Measurements from ENCODE around the gene TRPC4AP. TPM values are rescaled to one million over a fixed set of nuclear protein-coding genes. Genes with fewer than 3 reads are reported as not detected.

TRPC4AP gene
- total RNA-seq, 4 donors from 2014 or later, result 57.3 to 85.3 (median 70.1) TPM

DNA sequence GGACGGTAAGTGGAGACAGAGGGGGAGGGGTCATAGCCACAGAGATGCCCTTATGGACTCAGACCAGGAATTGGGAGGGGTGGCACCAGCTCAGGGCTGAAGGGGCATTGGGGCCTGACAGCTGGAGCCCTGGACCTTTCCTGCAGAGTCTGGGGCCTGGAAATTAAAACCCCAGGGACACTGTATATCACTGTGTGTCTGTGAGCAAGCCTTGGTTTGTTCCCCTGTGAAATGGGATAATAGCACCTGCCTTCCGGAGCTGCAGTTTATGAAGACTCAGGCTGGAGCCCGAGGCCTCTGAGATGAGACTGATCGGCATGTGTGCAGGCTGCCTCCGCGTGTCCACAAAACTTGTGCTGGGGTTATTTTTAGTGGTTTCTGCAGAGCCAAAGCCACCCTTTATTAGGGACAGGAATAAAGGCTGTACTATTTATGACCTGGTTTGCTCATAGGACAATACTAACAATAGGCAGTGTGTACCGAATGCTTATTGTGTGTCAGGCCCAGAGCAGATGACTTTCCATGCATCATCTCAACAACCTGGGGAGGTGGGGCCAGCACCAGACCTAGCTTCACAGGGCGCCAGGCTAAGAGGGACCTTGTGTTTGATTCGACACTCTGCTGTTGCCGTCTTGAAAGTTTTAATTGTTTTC is 114.4 kb downstream of the TRPC4AP start:
- Histone ChIP-seq H3K36me3 (no peaks in the 10 kb centered on the region), H3K4me1 (peaks cover 0 to 11% (median 6%) of the 10 kb centered on the region in 4 donors), H3K27me3 (peaks cover 4% of the 10 kb centered on the region), H3K9me3 (no peaks in the 10 kb centered on the region), H3K4me3 (no peak overlapping the region), H3K27ac (no peak overlapping the region)
- TF ChIP-seq EP300 (IDR thresholded peaks at IDR 0.05; ENCODE audit: low read depth), result no peak
- no peak for TF ChIP-seq POLR2A (IDR thresholded peaks at IDR 0.05)
- TF ChIP-seq POLR2AphosphoS5 (IDR thresholded peaks at IDR 0.05), result no peak
- TF ChIP-seq, protein P1, sequence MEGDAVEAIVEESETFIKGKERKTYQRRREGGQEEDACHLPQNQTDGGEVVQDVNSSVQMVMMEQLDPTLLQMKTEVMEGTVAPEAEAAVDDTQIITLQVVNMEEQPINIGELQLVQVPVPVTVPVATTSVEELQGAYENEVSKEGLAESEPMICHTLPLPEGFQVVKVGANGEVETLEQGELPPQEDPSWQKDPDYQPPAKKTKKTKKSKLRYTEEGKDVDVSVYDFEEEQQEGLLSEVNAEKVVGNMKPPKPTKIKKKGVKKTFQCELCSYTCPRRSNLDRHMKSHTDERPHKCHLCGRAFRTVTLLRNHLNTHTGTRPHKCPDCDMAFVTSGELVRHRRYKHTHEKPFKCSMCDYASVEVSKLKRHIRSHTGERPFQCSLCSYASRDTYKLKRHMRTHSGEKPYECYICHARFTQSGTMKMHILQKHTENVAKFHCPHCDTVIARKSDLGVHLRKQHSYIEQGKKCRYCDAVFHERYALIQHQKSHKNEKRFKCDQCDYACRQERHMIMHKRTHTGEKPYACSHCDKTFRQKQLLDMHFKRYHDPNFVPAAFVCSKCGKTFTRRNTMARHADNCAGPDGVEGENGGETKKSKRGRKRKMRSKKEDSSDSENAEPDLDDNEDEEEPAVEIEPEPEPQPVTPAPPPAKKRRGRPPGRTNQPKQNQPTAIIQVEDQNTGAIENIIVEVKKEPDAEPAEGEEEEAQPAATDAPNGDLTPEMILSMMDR (IDR thresholded peaks at IDR 0.05), result no peak
- DNase-seq, result no peak
- intact Hi-C loops (cut with DNase I; ENCODE audit: low total_unique reads), result no loop called here
- in situ Hi-C loops (cut with MboI; ENCODE audit: low pct_ligation_motif_present in 1 of 4, low pct_unique_long_range_greater_than_20kb in 1 of 4, low sequenced_read_pairs in 3 of 4), result no loop called here
- 84 to 90% methylated on average over 2 to 10 of the region's 10 CpGs for WGBS, 2 donors (ENCODE audit: low coverage in 1 of 2)

DNA sequence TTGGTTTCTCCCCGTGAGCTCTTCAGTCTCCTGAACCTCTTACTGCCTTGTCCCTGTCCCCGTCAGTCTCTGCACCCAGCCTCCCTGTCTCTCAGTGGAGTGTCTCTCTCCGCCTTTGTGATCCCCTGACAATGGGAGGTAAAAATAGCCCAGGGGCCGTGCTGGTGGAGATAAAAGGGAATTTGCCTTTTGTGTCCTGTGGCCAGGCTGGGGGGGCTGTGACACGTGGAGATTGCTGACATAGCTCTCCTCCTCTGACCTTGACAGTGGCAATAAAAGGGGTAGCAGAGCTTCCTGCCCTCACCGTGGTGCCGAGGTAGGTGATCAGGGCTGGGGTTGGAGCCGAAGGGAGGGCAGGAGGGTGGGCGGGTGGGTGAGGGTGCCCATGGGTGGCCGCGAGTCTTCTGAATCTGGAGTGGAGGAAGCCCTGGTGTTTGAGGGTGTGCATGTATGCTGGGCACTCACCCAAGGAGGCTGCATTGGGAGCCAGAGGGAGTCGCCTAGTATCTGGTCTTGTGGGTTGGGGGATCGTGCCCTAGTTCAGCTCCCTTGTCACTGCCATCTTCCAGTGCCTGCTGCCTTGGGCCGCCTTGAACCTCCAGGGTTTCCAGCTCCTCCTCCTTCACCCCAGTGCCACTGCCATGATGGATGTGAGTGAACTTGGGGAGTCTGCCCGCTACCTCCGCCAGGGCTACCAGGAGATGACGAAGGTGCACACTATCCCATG is 115.1 kb downstream of the TRPC4AP start:
- in situ Hi-C loops (cut with MboI; ENCODE audit: low pct_ligation_motif_present in 1 of 4, low pct_unique_long_range_greater_than_20kb in 1 of 4, low sequenced_read_pairs in 3 of 4) (no loop called here), intact Hi-C loops (cut with DNase I; ENCODE audit: low total_unique reads) (no loop called here)
- no peaks in the 10 kb centered on the region for H3K36me3 ChIP-seq

DNA sequence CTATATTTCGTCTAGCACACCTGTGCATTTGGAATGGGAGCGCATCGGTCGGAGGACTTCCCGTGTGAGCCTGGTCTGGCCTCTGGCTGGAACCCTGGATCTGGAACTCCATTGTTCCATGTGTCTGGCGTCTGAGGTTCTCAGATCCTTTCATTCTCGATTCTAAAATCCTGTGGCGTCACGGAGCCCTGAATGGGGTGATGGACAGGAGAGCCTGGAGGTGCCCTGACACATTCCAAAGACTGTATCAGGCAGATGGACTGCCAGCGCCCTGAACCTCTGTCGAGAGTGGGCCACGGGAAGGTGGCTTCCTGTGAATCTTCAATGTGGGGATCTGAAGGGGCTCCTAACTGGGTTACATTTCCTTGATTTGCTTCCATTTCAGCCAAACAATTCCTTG is 116.3 kb downstream of the TRPC4AP start:
- Histone ChIP-seq H3K27me3 (no peaks in the 10 kb centered on the region), H3K4me1 (peaks cover 0 to 7% (median 2%) of the 10 kb centered on the region in 4 donors), H3K4me3 (no peak overlapping the region), H3K36me3 (no peaks in the 10 kb centered on the region), H3K9me3 (no peaks in the 10 kb centered on the region), H3K27ac (no peak overlapping the region)
- in situ Hi-C loops (cut with MboI; ENCODE audit: low pct_ligation_motif_present in 1 of 4, low pct_unique_long_range_greater_than_20kb in 1 of 4, low sequenced_read_pairs in 3 of 4) (no loop called here), intact Hi-C loops (cut with DNase I; ENCODE audit: low total_unique reads) (no loop called here)
- 73 to 78% methylated on average over 3 to 12 of the region's 12 CpGs for WGBS, 2 donors (ENCODE audit: low coverage in 1 of 2)
- DNase-seq, result no peak
- TF ChIP-seq EP300 (IDR thresholded peaks at IDR 0.05; ENCODE audit: low read depth), result no peak
- no peak for TF ChIP-seq POLR2A (IDR thresholded peaks at IDR 0.05)
- TF ChIP-seq, protein P1 (IDR thresholded peaks at IDR 0.05), result no peak
- no peak for TF ChIP-seq POLR2AphosphoS5 (IDR thresholded peaks at IDR 0.05)

More for the DNA sequence above, 115.1 kb downstream of the TRPC4AP start:
- no peak overlapping the region for H3K4me3 ChIP-seq
- no peak for DNase-seq
- no peaks in the 10 kb centered on the region for H3K9me3 ChIP-seq
- TF ChIP-seq EP300 (IDR thresholded peaks at IDR 0.05; ENCODE audit: low read depth), result no peak
- 60 to 70% methylated on average over 1 to 15 of the region's 17 CpGs for WGBS, 2 donors (ENCODE audit: low coverage in 1 of 2)
- H3K27me3 ChIP-seq, result peaks cover under 1% of the 10 kb centered on the region
- H3K27ac ChIP-seq, result no peak overlapping the region
- H3K4me1 ChIP-seq, result peaks cover 0 to 10% (median 4%) of the 10 kb centered on the region in 4 donors

DNA sequence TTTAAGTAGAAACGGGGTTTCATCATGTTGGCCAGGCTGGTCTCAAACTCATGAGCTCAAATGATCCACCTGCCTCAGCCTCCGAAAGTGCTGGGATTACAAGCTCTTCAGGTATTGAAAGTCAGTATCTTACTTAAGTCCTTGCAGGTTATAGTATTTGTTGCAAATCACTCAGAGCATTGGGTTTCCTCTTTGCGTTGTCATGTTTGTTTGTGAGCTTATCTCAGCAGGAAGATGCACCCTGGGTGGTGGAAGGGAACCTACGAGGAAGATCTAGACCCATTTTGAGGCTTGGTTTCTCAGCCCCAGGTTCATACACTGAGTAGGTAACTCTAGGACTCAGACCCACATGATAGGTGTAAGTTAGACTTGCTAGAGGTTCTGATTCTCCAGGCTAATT is 118.4 kb downstream of the TRPC4AP start:
- in situ Hi-C loops (cut with MboI; ENCODE audit: low pct_ligation_motif_present in 1 of 4, low pct_unique_long_range_greater_than_20kb in 1 of 4, low sequenced_read_pairs in 3 of 4), result no loop called here
- 81 to 100% methylated on average over 1 to 4 of the region's 4 CpGs for WGBS, 2 donors (ENCODE audit: low coverage in 1 of 2)
- intact Hi-C loops (cut with DNase I; ENCODE audit: low total_unique reads), result no loop called here

More for the DNA sequence above, 118.4 kb downstream of the TRPC4AP start:
- no peak for TF ChIP-seq POLR2AphosphoS5 (IDR thresholded peaks at IDR 0.05)
- TF ChIP-seq POLR2A (IDR thresholded peaks at IDR 0.05), result no peak
- TF ChIP-seq, protein P1 (IDR thresholded peaks at IDR 0.05), result no peak
- no peak for TF ChIP-seq EP300 (IDR thresholded peaks at IDR 0.05; ENCODE audit: low read depth)
- Histone ChIP-seq H3K27ac (no peak overlapping the region), H3K36me3 (no peaks in the 10 kb centered on the region), H3K9me3 (no peaks in the 10 kb centered on the region), H3K27me3 (no peaks in the 10 kb centered on the region), H3K4me3 (no peak overlapping the region), H3K4me1 (no peaks in the 10 kb centered on the region)
- no peak for DNase-seq

All from transverse colon (tissue), 4 donors.